GM19395 (cell line): ENCODE measurements around the gene SLC10A7.

Experiments used
- ATAC-seq: cut with Tn5 transposase; IDR thresholded peaks from one replicate; pipeline ENCODE4 v1.9.1; 2021; ENCODE audit warnings: mild to moderate bottlenecking, moderate library complexity; ENCODE audit not compliant: unreplicated experiment

Gene SLC10A7

GRCh38 chr4:146495269-146495668 lies 26.5 kb downstream of the SLC10A7 start:
- no peak for ATAC-seq

GRCh38 chr4:146494143-146494542 lies 27.6 kb downstream of the SLC10A7 start:
- ATAC-seq: no peak

- ATAC-seq: no peak
Measured at GRCh38 chr4:146490106-146490505, 31.6 kb downstream of the SLC10A7 start.

DNA sequence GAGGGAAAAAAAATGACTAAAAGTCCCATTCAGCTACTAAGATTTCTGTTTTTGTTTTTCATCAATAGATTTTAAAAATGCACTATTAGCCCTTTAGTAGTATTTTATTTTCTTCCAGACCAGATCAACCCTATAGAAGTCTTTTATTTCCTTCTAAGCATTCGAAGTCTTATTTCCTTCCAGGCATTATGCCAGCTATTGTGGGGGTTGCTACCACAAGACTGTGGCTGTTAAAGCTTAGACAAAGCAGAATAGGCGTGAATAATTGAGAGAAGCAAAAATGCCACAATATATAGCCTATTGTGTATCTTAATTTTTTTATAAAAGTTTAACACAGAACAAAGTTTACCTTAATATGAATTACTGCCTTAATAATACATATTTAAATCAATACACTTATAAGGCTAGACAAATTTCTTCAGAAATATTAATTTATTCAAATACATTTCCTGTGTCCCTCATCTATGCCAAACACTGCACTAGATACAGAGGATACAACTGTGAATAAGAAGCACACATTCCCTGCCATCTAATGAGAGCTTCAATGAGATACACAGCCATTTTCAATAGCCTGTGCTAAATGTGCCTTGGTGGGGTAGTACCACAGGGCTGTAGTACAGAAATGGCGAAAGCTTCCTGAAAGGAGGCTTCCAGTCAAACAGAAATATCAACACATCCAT lies 33.1 kb downstream of the SLC10A7 start:
- ATAC-seq: no peak

- peak; percentile 90 for ATAC-seq
Measured at GRCh38 chr4:146486565-146486964, 35.2 kb downstream of the SLC10A7 start.

DNA sequence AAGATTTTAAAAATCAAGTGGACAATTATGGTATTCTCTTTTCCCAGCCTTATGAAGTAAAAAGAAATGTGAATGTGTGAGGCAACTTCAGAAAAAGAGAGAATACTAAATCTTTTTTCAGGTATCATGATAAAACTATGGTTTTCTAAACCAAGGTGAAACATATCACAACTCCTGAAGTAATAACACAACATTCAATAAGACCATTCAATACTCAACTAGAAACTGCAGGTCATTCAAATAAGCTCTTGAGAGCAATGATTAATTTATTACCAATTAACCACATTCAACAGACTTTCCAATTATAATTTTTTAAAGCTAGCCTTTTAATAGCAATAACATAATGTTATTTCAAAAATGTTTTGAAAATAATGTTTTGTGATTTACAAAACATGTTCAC lies 35.8 kb downstream of the SLC10A7 start:
- peak; percentile 45 for ATAC-seq

DNA sequence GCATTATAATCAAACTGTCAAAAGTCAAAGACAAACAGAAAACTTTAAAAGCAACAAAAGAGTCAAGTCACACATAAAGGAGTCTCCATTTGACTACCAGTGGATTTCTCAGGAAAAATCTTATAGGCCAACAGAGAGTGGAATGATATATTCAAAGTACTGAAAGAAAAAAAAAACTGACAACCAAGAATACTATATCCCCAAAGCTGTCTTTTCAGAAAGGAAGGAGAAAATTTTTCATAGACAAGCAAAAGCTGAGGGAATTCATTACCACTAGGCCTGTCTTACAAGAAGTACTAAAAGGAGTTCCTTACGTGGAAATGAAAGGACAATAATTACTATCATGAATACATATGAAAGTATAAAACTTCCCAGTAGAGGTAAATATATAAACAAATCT lies 39.0 kb downstream of the SLC10A7 start:
- no peak for ATAC-seq

- no peak for ATAC-seq
Measured at GRCh38 chr4:146481246-146481645, 40.5 kb downstream of the SLC10A7 start.

GRCh38 chr4:146478009-146478408 lies 43.7 kb downstream of the SLC10A7 start:
- no peak for ATAC-seq

DNA sequence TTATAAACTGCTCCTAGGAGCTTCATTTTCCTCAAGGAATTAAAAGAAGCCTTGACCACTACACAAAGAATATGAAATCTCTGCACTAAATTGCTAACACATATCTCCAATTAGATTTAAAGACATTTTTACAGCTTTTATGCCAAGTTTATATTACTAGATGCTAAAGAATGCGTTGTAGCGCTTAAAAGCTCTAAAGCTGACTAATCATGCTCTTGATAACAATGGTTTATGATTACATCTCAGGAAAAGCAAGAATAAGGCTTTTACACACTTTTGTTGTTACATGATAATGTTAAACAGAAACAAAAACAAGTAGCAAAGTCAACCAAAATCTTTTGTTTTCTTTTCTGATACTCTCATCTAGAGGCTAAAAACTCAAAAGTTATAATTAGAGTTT lies 44.7 kb downstream of the SLC10A7 start:
- no peak for ATAC-seq

DNA sequence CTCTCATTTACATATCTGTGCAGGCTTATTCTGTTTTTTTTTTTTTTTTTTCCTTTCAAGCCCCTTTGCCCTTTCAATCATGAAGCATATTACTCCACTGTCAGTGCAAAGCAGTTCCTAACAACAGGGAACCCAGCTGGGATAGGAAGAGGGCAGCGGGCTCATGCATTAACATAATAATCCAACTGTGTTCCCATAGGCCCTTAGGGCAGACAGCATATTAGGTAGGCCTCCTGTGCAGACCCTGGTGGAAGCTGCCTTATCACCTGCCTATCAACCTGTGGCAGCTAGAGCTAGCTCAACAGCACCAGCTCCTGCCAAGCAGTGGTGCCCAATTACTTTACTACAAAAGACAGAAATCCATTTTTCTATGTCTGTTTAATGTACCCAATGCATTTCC lies 49.3 kb downstream of the SLC10A7 start:
- no peak for ATAC-seq

- ATAC-seq: no peak
Measured at GRCh38 chr4:146470604-146471003, 51.1 kb downstream of the SLC10A7 start.

DNA sequence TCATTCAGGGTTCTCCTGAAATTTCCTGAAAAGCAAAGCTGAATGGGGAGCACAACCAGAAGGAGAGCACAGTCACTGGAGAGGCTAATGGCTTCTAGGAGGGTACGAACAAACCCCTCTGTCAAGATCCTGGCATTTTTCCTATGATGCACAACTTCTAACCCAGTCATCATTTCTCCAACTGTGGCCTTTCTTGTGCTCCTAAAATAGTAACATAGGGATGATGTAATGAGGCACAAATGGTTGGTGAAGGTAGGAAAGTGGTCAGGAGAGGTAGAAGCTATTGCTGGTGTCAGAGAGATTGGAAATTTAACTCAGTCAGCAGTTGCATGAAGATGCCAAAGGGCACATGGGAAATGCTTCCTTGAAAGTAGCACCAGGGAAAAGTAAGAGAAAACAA lies 52.7 kb downstream of the SLC10A7 start:
- ATAC-seq: no peak

DNA sequence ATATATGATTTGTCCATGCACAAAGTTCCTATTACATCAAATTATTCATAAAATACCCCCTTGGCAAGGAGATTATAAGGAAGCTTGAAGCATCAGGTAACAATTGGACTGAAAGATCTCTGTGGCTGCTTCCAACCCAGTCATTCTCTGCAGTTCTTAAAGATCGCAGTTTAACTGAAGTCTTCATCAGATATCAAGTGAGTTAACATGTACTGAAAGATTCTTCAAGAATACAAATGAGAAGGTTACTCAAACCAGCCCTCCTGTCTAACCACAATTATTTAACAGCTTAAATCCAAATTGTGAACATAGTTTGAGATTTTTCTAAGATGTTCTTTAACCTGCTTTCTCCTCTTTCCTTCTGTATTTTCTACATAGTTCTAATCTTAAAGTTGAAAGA lies 56.1 kb downstream of the SLC10A7 start:
- ATAC-seq: peak; percentile 49

GRCh38 chr4:146462251-146462650 lies 59.5 kb downstream of the SLC10A7 start:
- ATAC-seq: no peak

DNA sequence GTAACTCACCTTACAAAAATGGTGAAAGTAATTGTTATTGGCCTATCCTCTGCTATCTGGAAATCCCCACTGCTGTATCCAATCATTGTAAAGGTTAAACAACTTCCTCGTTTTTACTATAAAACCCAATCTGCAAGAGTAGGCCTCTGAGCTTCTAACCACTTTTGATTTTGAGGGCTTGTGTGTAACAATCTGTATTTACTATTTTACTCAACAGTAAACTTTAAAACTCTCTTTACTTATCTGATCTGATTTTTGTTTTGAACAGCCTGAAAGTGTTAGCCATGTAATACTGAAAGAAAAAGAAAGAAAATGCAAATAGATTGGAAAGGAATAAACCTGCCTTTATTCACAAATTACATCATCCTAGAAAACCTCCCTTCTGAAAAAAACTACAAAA lies 63.1 kb downstream of the SLC10A7 start:
- peak; percentile 90 for ATAC-seq

GRCh38 chr4:146456681-146457080 lies 65.1 kb downstream of the SLC10A7 start:
- ATAC-seq: no peak

DNA sequence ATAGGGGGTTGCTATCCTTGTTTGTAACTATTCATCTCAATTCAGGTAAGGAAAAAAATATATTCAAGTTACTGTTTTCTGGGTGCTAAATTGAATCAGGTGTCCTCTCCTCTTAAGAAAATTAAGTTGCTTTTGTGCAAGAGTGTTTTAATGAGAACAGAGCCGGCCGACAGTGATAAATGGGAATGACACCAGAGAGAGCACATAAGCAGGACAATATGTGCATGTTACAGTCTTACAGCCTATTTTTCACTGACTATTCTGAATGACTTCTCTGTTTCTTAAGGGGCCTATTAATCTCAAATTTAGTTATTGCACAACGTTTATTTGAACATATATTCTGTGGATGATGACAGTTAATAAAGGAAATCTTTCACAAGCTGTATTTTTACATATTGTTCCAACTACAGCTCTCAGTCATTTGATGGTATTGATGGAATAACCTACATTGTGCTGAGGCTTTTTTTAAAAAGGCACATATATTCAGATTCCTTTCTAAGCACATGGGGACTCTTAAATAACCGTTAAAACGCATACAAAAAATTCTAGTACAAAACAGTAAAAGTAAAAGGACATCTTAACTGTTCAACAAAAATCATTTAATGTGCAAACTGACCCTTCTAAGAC lies 68.4 kb downstream of the SLC10A7 start:
- ATAC-seq: no peak

- peak; percentile 89 for ATAC-seq
Measured at GRCh38 chr4:146450524-146450923, 71.2 kb downstream of the SLC10A7 start.

DNA sequence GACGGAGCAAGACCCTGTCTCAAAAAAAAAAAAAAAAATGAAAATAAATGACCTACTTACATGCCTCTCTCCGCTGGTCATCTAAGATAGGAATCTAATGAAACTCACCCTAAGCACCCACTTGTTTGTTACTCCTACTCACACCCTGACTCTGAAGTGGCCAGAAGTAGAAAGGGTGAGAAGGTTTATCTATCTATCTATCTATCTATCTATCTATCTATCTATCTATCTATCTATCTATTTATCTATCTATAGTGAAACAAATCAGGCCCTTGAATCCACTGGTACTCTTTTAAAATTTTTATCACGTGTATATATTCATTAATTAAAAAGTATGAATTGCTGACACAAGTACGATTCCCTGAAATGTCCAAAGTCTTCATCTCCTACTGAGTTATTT lies 75.2 kb downstream of the SLC10A7 start:
- ATAC-seq: no peak

GRCh38 chr4:146445198-146446150 lies 76.3 kb downstream of the SLC10A7 start:
- no peak for ATAC-seq

- ATAC-seq: no peak
Measured at GRCh38 chr4:146443525-146443924, 78.2 kb downstream of the SLC10A7 start.
